GM21576 (cell line): ENCODE results near the gene LCOR.

ENCODE experiments used
- ATAC-seq: cut with Tn5 transposase; IDR thresholded peaks from one replicate; pipeline ENCODE4 v1.9.1; 2021; ENCODE audit warnings: mild to moderate bottlenecking, moderate library complexity; ENCODE audit not compliant: unreplicated experiment

The LCOR gene

GRCh38 chr10:96889415-96890171 is 57.5 kb downstream of the LCOR start:
- no peak for ATAC-seq

GRCh38 chr10:96890172-96890513 is 58.0 kb downstream of the LCOR start:
- no peak for ATAC-seq

GRCh38 chr10:96890580-96890979 is 58.5 kb downstream of the LCOR start:
- no peak for ATAC-seq

GRCh38 chr10:96891840-96892239 is 59.7 kb downstream of the LCOR start:
- no peak for ATAC-seq

- no peak for ATAC-seq
Measured at GRCh38 chr10:96895662-96896424, 63.7 kb downstream of the LCOR start.

- ATAC-seq = no peak
Measured at GRCh38 chr10:96896884-96897589, 64.9 kb downstream of the LCOR start.

GRCh38 chr10:96902117-96902516 is 70.0 kb downstream of the LCOR start:
- ATAC-seq = no peak

- no peak for ATAC-seq
Measured at GRCh38 chr10:96902731-96903358, 70.7 kb downstream of the LCOR start.

GRCh38 chr10:96904648-96905047 is 72.5 kb downstream of the LCOR start:
- no peak for ATAC-seq

GRCh38 chr10:96906864-96907263 is 74.8 kb downstream of the LCOR start:
- ATAC-seq = no peak

GRCh38 chr10:96910488-96911395 is 78.6 kb downstream of the LCOR start:
- ATAC-seq = no peak

- ATAC-seq = no peak
Measured at GRCh38 chr10:96912405-96912804, 80.3 kb downstream of the LCOR start.

- no peak for ATAC-seq
Measured at GRCh38 chr10:96913906-96914305, 81.8 kb downstream of the LCOR start.

GRCh38 chr10:96917628-96918027 is 85.5 kb downstream of the LCOR start:
- ATAC-seq = no peak

- no peak for ATAC-seq
Measured at GRCh38 chr10:96918214-96919002, 86.3 kb downstream of the LCOR start.

GRCh38 chr10:96919785-96920430 is 87.8 kb downstream of the LCOR start:
- no peak for ATAC-seq

GRCh38 chr10:96921655-96922054 is 89.6 kb downstream of the LCOR start:
- no peak for ATAC-seq

GRCh38 chr10:96922978-96923948 is 91.2 kb downstream of the LCOR start:
- ATAC-seq = no peak
